DMS53 treated with DMSO at 0.1 percent for 48 hours (cell line): ENCODE measurements around the gene CERS1.
A peak's percentile ranks its signal among the peaks of the same experiment; 100 is the strongest.

Source experiments
- DNase-seq: peaks from one replicate; lab custom pipeline; 2025; ENCODE audit not compliant: unreplicated experiment; lab: John Stamatoyannopoulos, UW

CERS1 gene

DNA sequence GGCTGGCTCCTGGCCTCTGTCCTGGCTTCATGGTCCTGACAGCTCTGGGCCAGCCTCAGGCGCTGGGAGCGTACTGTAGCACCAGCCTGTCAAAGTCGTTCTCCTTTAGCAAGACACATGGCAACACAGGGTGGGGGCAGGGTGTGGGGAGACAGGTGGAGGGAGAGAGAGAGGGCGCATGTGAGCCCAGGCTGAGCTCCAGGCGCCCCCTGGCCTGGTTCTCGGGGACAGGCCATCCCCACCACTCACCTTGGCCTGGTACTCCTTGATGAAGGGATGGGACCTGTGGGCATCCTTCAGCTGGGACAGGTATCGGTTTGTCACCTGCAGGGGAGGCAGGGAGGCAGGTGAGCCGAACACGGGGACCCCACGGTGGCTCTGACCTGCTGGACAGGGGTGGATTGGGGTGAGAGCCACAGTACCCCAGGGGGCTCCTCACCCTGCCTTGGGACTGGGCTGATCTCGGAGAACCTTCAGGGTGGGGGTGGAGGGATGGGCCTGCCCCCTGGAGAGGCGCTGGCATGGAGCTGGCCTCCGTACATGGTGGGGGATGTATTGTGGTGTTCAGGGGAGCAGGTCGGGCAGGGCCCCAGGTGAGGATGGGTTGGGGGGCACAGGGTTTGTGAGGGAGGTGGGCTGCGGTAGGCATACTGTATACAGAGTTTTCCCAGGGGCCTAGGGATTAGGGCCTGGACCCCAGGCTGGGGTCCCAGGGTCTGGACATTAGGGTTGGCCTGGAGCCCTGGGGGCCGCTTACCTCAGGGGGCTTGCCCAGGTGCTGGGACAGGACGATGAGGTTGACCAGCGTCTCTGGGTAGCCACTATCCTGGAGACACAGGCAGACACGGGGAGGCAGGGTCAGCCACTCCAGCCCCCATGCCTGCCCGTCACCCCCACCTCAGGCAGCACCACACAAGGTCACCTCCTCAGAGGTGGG, 3.9 kb upstream of the CERS1 start:
- no peak for DNase-seq

GRCh38 chr19:18898607-18899408, 2.9 kb upstream of the CERS1 start:
- no peak for DNase-seq

GRCh38 chr19:18898081-18898606, 2.2 kb upstream of the CERS1 start:
- no peak for DNase-seq

DNA sequence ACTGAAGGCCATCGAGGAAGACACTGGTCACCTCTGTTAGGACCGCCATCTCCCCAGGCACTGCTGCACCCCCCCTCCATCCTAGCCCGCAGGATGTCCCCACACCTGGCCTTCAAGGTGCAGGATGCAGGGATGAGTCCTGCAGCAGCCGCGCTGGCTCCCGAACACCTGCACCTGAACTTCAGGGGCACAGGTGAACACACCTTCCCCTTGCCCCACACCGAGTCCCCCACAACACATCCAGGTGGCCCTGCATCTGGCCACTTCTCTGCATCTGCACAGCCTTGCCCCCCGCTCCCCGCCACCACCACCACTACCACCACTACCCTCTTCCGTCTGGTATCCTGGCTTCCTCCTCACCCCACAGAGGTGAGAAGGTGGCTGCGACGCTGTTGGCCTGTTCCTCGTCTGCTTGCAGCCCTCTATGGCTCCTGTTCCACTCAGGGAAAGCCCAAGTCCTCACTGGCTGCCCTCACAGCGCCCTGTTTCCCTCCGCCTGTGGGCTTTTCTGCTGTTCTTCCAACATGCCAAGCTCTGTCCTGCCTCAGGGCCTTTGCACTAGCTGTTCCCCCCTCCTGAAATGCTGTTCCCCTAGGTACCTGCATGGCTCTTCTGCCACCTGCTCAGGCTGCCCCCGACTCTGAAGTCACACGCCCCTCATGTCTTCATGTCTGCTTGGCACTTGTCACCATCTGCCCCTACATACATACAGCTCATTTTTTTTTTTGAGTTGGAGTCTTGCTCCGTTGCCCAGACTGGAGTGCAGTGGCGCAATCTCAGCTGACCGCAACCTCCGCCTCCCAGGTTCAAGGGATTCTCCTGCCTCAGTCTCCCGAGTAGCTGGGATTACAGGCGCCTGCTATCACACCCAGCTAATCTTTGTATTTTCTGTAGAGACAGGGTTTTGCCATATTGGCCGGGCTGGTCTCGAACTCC, 1.4 kb upstream of the CERS1 start:
- no peak for DNase-seq

DNA sequence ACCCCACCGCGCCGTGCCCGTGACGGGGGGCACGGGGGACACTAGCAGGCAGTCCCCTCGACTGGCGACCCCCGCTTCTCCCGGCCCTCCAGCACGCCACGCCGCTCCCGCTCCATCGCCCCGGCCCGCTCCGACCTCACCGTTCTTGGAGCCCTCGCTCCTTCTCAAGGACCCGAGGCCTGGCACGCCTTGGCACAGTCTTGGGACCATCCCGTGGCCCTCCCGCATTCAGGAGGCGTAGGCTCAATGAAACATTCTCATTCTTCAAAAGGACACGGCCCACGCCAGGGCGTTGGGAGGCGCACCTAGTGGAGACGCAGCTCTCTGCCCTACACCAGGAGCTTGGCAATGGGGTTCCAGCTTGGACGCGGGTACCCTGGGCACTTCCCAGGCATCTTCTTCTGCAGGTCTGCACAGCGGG, 473 bp upstream of the CERS1 start:
- DNase-seq, result no peak

DNA sequence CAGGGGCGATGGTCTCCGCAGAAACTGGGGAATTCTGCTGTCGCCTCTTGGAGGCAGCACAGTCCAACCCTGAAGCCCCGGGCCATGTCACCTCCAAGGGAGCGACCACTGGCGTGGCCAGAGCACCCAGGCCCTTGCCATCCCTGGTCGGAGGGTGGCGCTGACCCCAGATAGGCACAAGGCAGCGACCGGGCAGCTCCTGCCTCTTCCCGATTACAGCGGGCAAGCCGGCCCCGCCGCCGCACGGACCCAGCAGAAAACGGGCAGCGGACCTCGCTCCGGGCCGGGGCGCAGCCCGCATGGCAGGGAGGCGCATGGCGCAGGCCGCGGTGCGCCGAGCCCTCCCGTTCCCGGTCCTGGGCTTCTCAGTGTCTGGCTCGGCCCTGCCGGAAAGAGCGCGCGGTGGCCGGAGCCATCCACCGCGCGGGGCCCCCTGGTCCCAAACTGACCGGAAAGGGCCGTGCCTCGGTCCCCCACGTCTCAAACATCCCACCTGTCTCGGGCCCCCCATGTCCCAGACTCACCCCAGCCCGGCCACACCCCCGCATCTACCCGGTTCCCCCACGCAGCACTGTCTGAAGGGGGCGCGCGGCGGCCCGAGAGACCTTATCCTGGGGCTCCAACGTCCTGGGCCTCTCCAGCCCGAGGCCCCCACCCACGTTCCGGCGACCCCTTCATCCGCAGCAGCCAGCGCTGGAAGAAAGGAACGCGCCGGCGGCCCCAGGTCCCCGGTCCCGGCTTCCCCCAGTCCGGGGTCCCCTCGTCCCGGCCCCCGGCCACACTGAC, 727 bp downstream of the CERS1 start:
- no peak for DNase-seq

DNA sequence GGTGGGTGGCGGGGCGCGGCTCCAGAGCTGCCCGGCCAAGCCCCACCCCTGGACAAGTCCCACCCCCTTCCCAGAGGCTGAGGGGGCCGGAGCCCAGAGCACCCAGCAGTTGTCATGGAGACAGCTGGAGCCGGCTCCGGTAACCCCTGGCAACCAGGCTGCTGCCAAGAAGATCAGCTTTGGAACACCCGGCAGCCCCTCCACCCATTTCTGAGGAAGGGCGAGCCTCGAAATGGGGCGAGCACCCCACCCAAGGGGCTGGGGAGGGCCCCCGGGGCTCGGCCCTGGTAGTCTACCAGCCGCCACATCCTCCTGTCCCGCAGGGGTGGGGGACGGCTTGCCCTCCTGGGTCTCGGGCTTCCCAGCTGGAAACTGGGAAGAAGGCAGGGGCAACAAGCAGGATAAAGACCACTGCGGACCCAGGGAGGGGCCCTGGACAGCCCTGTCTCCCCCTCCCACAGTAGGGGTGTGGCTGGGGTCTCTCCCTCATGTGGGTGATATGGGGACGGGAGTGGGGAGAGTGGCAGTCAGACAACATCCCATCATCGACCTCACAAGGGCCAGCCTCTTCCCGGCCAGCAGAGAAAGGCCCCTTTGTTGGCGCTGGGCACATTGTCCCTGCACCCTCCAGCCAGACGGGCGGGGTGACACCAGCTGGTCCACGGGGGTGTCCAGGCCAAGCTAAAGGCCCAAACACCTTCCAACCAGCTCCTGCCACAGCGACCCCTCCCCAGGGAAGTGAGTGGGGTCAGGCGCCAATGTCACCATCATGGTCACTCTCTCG, 1.5 kb downstream of the CERS1 start:
- no peak for DNase-seq

DNA sequence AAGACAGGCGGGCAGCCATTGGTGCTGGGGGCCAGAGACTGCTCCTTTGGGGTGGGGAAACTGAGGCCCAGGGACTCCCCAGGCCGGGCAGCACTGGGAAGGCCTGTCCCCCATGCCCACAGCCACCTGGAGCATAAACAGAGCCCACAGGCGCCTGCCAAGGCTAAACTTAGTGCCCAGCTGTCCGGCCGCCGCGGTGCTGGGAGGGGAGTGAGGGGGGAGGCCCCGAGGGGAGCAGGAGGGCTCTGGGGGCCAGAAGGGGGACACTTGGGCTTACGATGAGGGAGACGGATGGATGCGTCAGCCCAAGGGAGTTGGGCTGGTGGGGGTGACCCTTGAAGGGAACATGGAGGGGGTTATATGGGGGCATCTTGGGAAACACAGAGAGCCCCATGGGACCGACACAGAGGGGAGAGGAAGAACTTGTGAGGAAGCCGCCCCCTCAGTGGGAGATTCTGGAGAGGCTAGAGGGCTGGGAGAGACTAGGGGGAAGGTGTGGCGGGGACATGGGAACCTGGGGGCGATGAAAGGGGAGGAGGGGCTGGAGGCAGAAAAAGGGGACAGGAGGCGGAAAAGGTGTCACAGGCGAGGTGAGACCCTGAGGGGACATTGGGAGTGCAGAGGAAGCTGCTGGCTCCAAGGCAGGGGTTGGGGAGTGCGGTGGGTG, 2.2 kb downstream of the CERS1 start:
- no peak for DNase-seq

DNA sequence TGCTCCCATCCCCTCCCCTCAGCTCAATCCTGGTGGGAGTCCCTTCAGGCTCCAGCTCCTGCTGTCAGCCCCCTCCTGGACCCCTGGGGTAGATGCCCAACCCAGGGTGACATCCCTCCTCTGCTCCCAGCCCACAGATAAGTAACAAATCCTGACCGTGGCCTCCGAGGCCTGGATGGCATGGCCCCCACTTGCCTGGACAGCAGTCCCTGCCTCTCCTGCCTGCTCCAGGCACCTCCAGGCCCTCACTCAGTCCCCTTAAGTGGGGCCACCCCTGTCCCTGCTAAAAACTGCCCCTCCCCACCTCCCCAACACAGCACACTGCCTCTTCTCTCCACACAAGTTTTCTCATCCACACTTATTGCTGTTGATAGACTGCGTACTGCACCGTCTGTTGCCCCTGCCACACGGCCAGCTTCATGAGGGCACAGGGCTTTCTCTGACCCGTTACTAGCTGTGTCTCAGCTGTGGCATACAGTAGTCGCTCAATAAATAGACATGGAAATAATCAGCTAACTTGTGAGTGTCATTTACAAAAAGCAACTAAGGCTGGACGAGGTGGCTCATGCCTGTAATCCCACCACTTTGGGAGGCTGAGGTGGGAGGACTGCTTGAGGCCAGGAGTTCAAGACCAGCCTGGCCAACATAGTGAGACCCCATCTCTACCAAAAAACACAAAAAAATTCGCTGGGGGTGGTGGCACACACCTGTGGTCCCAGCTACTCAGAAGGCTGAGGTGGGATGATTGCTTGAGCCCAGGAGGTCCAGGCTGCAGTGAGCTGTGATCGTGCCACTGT, 5.8 kb downstream of the CERS1 start:
- DNase-seq, result no peak

GRCh38 chr19:18886972-18887371, 9.0 kb downstream of the CERS1 start:
- DNase-seq, result no peak

DNA sequence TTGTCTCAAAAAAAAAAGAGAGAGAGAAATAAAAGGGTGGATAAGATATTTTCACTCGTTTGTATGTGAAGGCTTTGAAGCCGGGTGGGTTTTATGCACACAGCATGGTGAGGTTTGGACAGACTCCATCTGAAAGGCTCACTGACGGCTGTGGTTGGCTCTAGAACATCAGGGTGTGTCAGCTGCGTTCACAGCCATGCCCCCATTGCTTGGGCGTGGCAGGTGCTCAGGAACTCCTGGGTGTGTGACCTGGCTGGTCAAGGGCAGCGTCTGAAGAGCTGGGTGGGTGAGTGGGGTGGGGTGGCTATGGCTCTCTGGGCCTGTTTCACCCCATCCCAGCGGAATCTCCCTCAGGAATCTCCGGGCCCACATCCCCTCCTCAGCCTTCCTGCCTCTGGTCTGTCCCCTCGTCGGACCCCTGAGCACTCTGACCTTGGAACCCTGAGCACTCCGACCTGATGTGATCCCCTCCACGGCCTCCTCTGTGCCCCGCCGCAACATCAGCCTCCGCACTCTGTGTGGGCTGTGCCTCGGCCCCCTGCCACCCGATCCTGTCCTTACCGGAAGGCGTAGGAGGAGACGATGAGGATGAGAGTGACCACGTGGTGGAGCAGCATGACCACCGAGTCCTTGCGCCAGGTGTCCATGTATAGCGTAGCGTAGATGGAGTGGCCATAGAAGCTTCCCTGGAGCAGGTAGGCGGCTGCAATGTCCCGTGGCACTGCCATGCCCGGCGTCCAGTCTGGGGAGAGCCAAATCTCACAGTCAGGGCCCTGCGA, 12.2 kb downstream of the CERS1 start:
- no peak for DNase-seq

- no peak for DNase-seq
These were observed 14.5 kb downstream of the CERS1 start for GRCh38 chr19:18881491-18881890.

- no peak for DNase-seq
These were observed 16.2 kb downstream of the CERS1 start for GRCh38 chr19:18879579-18880373.

- peak; percentile 42 for DNase-seq
These were observed 16.9 kb downstream of the CERS1 start for GRCh38 chr19:18878858-18879578.

- no peak for DNase-seq
These were observed 17.7 kb downstream of the CERS1 start for GRCh38 chr19:18878058-18878797.
